Endothelial cell of umbilical vein (primary cell): ENCODE measurements around the gene ABHD10. TPM values are rescaled to one million over a fixed set of nuclear protein-coding genes. Genes with fewer than 3 reads are reported as not detected.

Source experiments
- BruUV-seq: library from RNA; stranded (reverse); fragments of 400-500 nt; replicated peaks from 2 replicates; lab custom pipeline; 2021; lab: Mats Ljungman, UMichigan
- CTCF ChIA-PET: fragments of 300-600, 350-600 bp; sonication (Branson Sonifier 250); formaldehyde crosslinking; loops from one replicate; lab custom pipeline; 2021; ENCODE audit warnings: antibody characterized with exemption, inconsistent platforms; lab: Charles Lee
- POLR2A ChIA-PET: fragments of 300-600, 350-600 bp; sonication (Branson Sonifier 250); formaldehyde crosslinking; loops from one replicate; lab custom pipeline; 2021; ENCODE audit warnings: antibody characterized with exemption, inconsistent platforms; lab: Charles Lee
- DNase-seq: peaks from one replicate; pipeline ENCODE4 v3.0.0-alpha.2; 2011; ENCODE audit warnings: low read depth, low spot score
- FAIRE-seq: peaks from 2 replicates; lab custom pipeline; 2011; peaks lifted over from hg19 to GRCh38; lab: Jason Lieb, UNC
- H2AFZ ChIP-seq: 2 replicates; pipeline ENCODE4 v1.6.0; 2012; ENCODE audit warnings: low read depth, low read length, control low read depth, inconsistent platforms
- H3K27ac ChIP-seq: 2 replicates; pipeline ENCODE4 v1.5.1; 2011; ENCODE audit warnings: low read depth, mild to moderate bottlenecking, control low read depth, low read length, moderate library complexity; ENCODE audit not compliant: insufficient read depth
- H3K27me3 ChIP-seq, 2 experiments: 2 replicates each; pipeline versions ENCODE4 v1.6.0 to v1.6.1; 2011; ENCODE audit warnings: low read length in 2 of 2, mixed read lengths in 1 of 2; ENCODE audit not compliant: control insufficient read depth in 2 of 2, insufficient read depth in 2 of 2
- H3K36me3 ChIP-seq, 2 experiments: 2 replicates in 1 of 2; 3 replicates in 1 of 2; pipeline ENCODE4 v1.5.1; 2011; ENCODE audit warnings: low read length in 2 of 2, mild to moderate bottlenecking in 1 of 2, moderate library complexity in 1 of 2; ENCODE audit not compliant: control insufficient read depth in 2 of 2, insufficient read depth in 2 of 2; ENCODE audit errors: extremely low read depth in 1 of 2
- H3K4me1 ChIP-seq: 3 replicates; pipeline ENCODE4 v1.5.1; 2011; ENCODE audit warnings: mild to moderate bottlenecking, low read length; ENCODE audit not compliant: control insufficient read depth, insufficient read depth; ENCODE audit errors: extremely low read depth
- H3K4me2 ChIP-seq: 2 replicates; pipeline ENCODE4 v1.6.1; 2011; ENCODE audit warnings: low read length, control low read depth, mixed read lengths; ENCODE audit not compliant: insufficient read depth
- H3K4me3 ChIP-seq, 3 experiments: fragments of 200-600 bp in 1 of 3; sonication (generic), shearing (Covaris generic) in 1 of 3; replicated peaks in 1 of 3; 2 replicates each; pipeline ENCODE4 v1.5.1; 2011 to 2016; ENCODE audit warnings: control low read depth in 3 of 3, low read length in 3 of 3, mild to moderate bottlenecking in 2 of 3, inconsistent platforms in 1 of 3, low read depth in 1 of 3, moderate library complexity in 1 of 3; ENCODE audit not compliant: insufficient read depth in 1 of 3
- H3K79me2 ChIP-seq: 2 replicates; pipeline ENCODE4 v1.6.0; 2012; ENCODE audit warnings: low read length, inconsistent platforms; ENCODE audit not compliant: control insufficient read depth, insufficient read depth
- H3K9ac ChIP-seq: replicated peaks from 2 replicates; pipeline ENCODE3; 2011; ENCODE audit warnings: low read length, control low read depth; ENCODE audit not compliant: insufficient read depth; ENCODE audit errors: extremely low read depth
- H3K9me1 ChIP-seq: replicated peaks from 3 replicates; pipeline ENCODE4 v1.6.0; 2011; ENCODE audit warnings: mild to moderate bottlenecking, low read length; ENCODE audit not compliant: control insufficient read depth, insufficient read depth; ENCODE audit errors: extremely low read depth
- H3K9me3 ChIP-seq: replicated peaks from 2 replicates; pipeline ENCODE4 v1.5.1; 2012; ENCODE audit warnings: low read length, inconsistent platforms; ENCODE audit not compliant: control insufficient read depth, insufficient read depth
- H4K20me1 ChIP-seq: replicated peaks from 2 replicates; pipeline ENCODE3; 2011; ENCODE audit warnings: mild to moderate bottlenecking, low read length; ENCODE audit not compliant: control insufficient read depth, insufficient read depth; ENCODE audit errors: extremely low read depth
- EZH2 ChIP-seq: IDR thresholded peaks from 2 replicates; pipeline ENCODE4 v1.6.1; 2012; ENCODE audit warnings: borderline replicate concordance, low read depth, mild to moderate bottlenecking, moderate library complexity, low read length, inconsistent platforms; ENCODE audit not compliant: severe bottlenecking
- FOS ChIP-seq: IDR thresholded peaks from 2 replicates; pipeline ENCODE4 v1.6.1; 2011; ENCODE audit warnings: mild to moderate bottlenecking, low read length, moderate library complexity, borderline replicate concordance; ENCODE audit not compliant: insufficient read depth
- GATA2 ChIP-seq: IDR thresholded peaks from 2 replicates; pipeline ENCODE4 v1.7.0; 2011; ENCODE audit warnings: low read depth, mild to moderate bottlenecking, moderate library complexity, mixed read lengths, low read length; ENCODE audit not compliant: insufficient read length, insufficient read depth
- JUN ChIP-seq: IDR thresholded peaks from 2 replicates; pipeline ENCODE4 v1.6.1; 2011; ENCODE audit warnings: borderline replicate concordance, low read depth; ENCODE audit not compliant: insufficient read length, insufficient read depth
- MYC ChIP-seq: IDR thresholded peaks from one replicate; pipeline ENCODE4 v1.6.1; 2011; ENCODE audit warnings: mild to moderate bottlenecking, low read depth, low read length
- POLR2A ChIP-seq: IDR thresholded peaks from 2 replicates; pipeline ENCODE4 v1.6.1; 2012; ENCODE audit warnings: low read depth, mild to moderate bottlenecking, control low read depth, low read length
- POLR2AphosphoS5 ChIP-seq: IDR thresholded peaks from 2 replicates; pipeline ENCODE4 v1.6.1; 2012; ENCODE audit warnings: low read depth, mild to moderate bottlenecking, control low read depth, low read length, moderate library complexity; ENCODE audit not compliant: insufficient read depth
- dilution Hi-C: fragments of 300-500 bp; cut with MboI; formaldehyde crosslinking; loops from one replicate; pipeline ENCODE4 v1.15.0; 2019; ENCODE audit warnings: low sequenced_read_pairs; ENCODE audit not compliant: extremely low pct_ligation_motif_present
- intact Hi-C: fragments of 100-400 bp; cut with micrococcal nuclease; formaldehyde crosslinking; loops from one replicate; pipeline ENCODE4 v1.10.0; 2022
- polyA plus RNA-seq, 4 experiments: library from polyadenylated mRNA; depleted of rRNA in 3 of 4; stranded (reverse) in 3 of 4; unstranded in 1 of 4; fragments of >200 nt; gene quantifications; 2 replicates each; pipeline versions ENCODE4 v1.2.1 to v1.2.3, GENCODE V29; 2011 to 2012; ENCODE audit warnings: missing spikeins in 1 of 4
- total RNA-seq: library from RNA; stranded (reverse); gene quantifications from 2 replicates; pipeline ENCODE4 v1.2.3, GENCODE V29; 2021
- TF ChIP-seq, protein P1 (sequence below): IDR thresholded peaks from 2 replicates; pipeline ENCODE4 v1.6.1; 2011; ENCODE audit not compliant: insufficient read depth, insufficient read length
- TF ChIP-seq, protein P2 (sequence below), 2 donors: IDR thresholded peaks; 1 replicate in 1 of 2; 2 replicates in 1 of 2; pipeline ENCODE4 v1.5.1; 2011; ENCODE audit warnings: low read length in 2 of 2, mild to moderate bottlenecking in 2 of 2, moderate library complexity in 2 of 2, control low read depth in 1 of 2, inconsistent platforms in 1 of 2, low read depth in 1 of 2; ENCODE audit not compliant: insufficient read depth in 1 of 2; ENCODE audit errors: extremely low read depth in 1 of 2

Gene ABHD10
- total and polyA plus RNA-seq, 2 donors (not counting 3 experiments of a cell fraction or from before 2014, with no cell fraction given): 10.0 to 37.0 TPM

DNA sequence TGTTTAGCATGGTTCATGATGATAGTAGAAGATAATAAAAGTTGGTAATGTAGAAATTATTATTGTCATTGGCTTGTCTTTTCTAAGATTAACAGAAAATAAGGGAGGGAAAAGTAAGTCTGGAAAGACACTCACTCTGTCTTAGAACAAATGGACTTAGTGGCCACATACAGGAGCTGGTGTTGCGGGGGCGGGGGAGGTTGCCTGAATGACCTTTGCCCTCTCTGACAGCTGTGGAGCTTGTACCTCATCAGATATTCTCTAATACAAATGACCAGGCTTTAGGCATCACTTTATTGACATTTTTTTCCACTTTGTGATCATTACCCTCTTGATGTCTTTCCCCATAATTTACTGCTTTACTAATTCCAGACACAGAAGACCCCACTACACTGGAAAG, 25.8 kb downstream of the ABHD10 start:
- Histone ChIP-seq H3K9me3 (no peaks in the 10 kb centered on the region), H3K27me3 (no peaks in the 10 kb centered on the region), H3K9me1 (no peaks in the 10 kb centered on the region), H3K27ac (no peak overlapping the region), H3K9ac (no peak overlapping the region), H3K4me1 (no peaks in the 10 kb centered on the region), H3K4me3 (no peak overlapping the region), H3K79me2 (no peaks in the 10 kb centered on the region), H4K20me1 (no peaks in the 10 kb centered on the region), H3K4me2 (no peak overlapping the region), H2AFZ (no peak overlapping the region), H3K36me3 (no peaks in the 10 kb centered on the region)
- intact Hi-C loops (no loop called here), dilution Hi-C loops (no loop called here)
- DNase-seq: no peak
- ChIA-PET CTCF (interaction anchor here (5.0 to 7.2 kb wide), 2 partner anchors 10 to 15 kb away, joined by 51 to 61 read pairs; no protein-coding TSS in a partner anchor), POLR2A (no interaction called here)
- TF ChIP-seq JUN: no peak
- FAIRE-seq: no peak
- BruUV-seq: no TSS peak

DNA sequence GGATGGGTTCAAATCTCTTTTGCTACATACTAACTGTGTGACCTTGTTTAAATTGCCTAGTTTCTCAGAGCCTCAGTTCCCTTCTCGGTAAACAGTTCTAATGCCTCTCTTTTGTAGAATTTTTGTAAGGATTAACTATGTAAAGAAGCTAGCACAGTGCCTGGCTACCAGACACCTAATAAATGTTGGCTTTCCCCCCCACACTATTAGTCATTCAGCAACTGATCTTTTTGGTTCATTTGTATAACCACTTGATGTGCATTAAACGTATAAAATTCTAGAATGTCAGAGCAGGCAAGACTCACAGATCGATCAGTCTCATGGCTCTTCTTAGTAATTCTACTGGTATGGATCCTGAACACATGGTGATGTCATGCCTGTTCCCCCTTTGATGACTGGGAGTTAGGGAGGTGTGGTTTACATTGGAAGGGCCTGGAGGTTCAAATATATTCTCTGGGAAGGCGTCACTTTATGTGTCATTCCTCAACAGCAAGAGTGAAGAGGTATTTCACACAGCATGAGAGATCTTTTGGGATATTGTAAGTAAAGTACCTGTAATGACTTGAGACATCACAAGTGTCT, 26.4 kb downstream of the ABHD10 start:
- no TSS peak for BruUV-seq
- H3K27me3 ChIP-seq: no peaks in the 10 kb centered on the region
- FAIRE-seq: no peak
- ChIA-PET CTCF (interaction anchor here (5.0 to 7.2 kb wide), 2 partner anchors 9 to 16 kb away, joined by 51 to 61 read pairs; no protein-coding TSS in a partner anchor), POLR2A (no interaction called here)
- dilution Hi-C loops: no loop called here
- DNase-seq: no peak
- no peaks in the 10 kb centered on the region for H4K20me1 ChIP-seq
- no peak overlapping the region for H3K4me3 ChIP-seq
- H3K9me1 ChIP-seq: no peaks in the 10 kb centered on the region
- H3K4me1 ChIP-seq: no peaks in the 10 kb centered on the region
- TF ChIP-seq, protein P1, sequence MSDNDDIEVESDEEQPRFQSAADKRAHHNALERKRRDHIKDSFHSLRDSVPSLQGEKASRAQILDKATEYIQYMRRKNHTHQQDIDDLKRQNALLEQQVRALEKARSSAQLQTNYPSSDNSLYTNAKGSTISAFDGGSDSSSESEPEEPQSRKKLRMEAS: no peak
- TF ChIP-seq POLR2AphosphoS5 (no peak), GATA2 (no peak), FOS (no peak), POLR2A (no peak), MYC (no peak), JUN (no peak), EZH2 (no peak)
- TF ChIP-seq, protein P2, sequence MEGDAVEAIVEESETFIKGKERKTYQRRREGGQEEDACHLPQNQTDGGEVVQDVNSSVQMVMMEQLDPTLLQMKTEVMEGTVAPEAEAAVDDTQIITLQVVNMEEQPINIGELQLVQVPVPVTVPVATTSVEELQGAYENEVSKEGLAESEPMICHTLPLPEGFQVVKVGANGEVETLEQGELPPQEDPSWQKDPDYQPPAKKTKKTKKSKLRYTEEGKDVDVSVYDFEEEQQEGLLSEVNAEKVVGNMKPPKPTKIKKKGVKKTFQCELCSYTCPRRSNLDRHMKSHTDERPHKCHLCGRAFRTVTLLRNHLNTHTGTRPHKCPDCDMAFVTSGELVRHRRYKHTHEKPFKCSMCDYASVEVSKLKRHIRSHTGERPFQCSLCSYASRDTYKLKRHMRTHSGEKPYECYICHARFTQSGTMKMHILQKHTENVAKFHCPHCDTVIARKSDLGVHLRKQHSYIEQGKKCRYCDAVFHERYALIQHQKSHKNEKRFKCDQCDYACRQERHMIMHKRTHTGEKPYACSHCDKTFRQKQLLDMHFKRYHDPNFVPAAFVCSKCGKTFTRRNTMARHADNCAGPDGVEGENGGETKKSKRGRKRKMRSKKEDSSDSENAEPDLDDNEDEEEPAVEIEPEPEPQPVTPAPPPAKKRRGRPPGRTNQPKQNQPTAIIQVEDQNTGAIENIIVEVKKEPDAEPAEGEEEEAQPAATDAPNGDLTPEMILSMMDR (IDR thresholded peaks at IDR 0.05; ENCODE audit: extremely low read depth in 1 of 2, insufficient read depth in 1 of 2, low read depth in 1 of 2, low read length in 2 of 2): no peak
- H3K36me3 ChIP-seq: no peaks in the 10 kb centered on the region
- no peak overlapping the region for H3K27ac ChIP-seq
- H3K4me2 ChIP-seq: no peak overlapping the region
- intact Hi-C loops: no loop called here
- H3K9ac ChIP-seq: no peak overlapping the region
- H2AFZ ChIP-seq: no peak overlapping the region
- H3K79me2 ChIP-seq: no peaks in the 10 kb centered on the region
- H3K9me3 ChIP-seq: no peaks in the 10 kb centered on the region
